ENCODE measurements around the gene TNFRSF8.

TNFRSF8 gene

DNA sequence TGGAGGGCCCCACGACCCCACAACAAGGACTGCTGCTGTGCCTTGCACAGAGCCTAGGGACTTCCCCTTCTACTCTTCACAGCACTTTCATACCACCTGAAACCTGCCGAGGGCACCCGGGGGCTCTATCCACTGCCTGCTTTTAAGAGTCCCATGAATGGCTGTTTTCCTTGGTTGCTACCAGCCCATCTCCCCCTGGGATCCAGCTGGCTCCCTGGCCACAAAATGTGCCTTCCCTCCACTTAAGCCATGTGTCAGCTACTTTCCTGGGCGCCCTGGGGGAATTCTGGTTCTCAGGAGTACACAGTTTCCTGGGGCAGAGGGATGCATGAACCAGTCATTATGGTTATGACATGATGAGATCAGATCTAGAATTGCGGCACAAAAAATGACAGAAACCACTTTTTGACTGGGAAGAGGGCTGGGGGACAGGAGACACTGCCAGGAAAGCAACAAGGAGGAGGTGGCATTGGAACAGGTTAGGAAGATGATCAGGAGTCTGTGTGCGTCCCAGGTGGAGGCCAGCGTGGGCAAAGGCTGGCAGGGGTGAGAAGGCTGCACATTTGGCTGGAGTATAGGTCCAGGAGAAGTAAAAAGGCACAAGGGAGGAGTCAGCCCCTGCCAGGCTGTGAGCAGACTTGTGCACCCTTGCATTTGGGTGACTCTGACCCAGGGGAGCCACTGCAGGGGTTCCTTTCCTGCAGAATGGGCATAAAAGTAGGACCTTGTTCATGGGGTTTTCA lies 3.2 kb upstream of the TNFRSF8 start:
- DNase-seq (ENCODE audit: low read depth in 3 of 3), result no peak

- no peak for DNase-seq (ENCODE audit: low read depth in 3 of 3)
Measured at GRCh38 chr1:12060500-12060899, 2.6 kb upstream of the TNFRSF8 start.

- no peak for DNase-seq (ENCODE audit: low read depth in 3 of 3)
Measured at GRCh38 chr1:12064073-12064969, 1.2 kb downstream of the TNFRSF8 start.

- DNase-seq (ENCODE audit: low read depth in 3 of 3), result no peak
Measured at GRCh38 chr1:12065872-12066271, 2.8 kb downstream of the TNFRSF8 start.

- DNase-seq (ENCODE audit: low read depth in 3 of 3), result peak in 2 of 3 experiments; percentile 40 to 59
Measured at GRCh38 chr1:12067900-12068821, 5.1 kb downstream of the TNFRSF8 start.

DNA sequence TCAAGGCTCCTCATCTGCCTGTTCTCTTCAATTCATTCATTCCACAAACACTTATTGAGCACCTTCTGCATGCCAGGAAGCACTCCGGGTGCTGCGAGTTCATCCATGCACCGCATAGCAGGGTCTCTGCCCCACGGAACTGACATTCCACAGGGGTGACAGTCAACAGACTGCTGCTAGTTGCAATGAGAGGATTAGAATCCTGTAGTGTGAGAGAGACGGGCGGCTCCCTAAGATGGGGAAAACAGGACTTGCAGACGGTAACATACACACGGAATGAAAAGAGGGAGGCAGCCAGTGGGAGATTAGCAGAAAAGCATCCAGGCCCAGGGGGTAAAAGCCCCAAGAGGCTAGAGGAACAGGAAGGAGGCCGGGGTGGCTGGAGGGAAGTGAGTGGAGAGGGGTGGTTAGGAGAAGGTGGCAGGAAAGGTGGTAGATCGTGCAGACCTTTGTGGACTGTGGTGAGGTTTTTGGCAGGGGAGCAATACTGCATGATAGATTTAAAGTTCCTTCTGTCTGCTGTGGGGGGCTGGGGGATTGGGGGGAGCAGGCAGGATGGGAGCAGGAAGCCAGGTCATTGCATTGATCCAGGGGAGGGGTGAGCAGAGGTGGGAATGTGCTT lies 6.6 kb downstream of the TNFRSF8 start:
- no peak for DNase-seq (ENCODE audit: low read depth in 3 of 3)

DNA sequence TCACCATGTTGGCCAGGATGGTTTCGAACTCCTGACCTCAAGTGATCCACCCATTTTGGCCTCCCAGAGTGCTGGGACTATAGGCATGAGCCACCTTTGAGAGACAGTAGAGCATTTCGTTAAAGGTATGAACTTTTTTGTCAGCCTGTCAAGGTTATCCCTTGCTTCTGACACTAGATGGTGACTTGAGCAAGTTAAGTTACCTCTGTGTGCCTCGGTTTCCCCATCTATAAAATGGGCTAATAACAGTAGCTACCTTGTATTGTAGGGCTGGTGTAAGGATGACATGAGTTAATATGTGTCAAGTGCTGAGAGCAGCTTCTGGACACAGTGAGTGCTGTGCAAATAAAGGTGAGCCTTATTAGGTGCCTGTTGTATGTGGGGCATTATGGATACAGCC lies 8.8 kb downstream of the TNFRSF8 start:
- DNase-seq (ENCODE audit: low read depth in 3 of 3), result no peak

- DNase-seq (ENCODE audit: low read depth in 3 of 3), result no peak
Measured at GRCh38 chr1:12072741-12073140, 9.6 kb downstream of the TNFRSF8 start.

GRCh38 chr1:12073796-12074195 lies 10.7 kb downstream of the TNFRSF8 start:
- no peak for DNase-seq (ENCODE audit: low read depth in 3 of 3)

DNA sequence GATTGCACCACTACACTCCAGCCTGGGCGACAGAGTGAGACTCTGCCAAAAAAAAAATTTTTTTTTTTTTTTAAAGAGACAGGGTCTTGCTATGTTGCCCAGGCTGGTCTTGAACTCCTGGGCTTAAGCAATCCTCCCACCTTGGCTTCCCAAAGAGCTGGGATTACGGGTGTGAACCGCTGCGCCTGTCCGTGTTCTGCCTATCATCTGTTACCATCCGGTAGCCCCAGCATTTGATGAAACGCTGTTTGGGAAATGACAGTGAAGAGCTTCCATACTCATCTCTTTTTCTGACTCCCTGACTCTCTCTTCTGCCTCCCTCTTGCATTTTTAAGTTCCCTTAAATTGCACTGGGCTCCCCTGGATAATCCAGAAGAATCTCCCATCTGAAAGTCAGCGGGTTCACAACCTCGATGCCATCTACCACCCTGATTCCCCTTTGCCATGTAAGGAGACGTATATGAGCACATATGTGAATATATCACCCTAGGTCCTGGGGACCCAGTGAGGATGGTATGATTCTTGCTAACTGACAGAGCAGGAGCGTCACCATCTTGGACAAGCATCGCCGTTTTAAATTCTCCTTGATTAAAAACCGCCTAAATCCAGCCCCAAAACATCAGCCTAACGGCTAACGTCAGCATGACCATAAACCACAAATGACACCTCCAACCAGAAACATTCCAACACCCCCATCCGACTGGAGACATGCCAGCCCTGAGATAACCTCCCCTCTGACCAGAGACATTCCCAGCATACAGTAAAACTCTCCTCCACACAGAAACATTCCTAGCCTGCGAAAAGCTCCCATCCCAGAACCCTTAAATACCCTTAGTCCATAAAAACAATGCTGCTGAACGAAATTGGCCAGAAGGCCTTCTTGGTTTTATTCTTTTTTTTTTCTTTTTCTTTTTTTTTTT lies 12.4 kb downstream of the TNFRSF8 start:
- DNase-seq (ENCODE audit: low read depth in 3 of 3), result no peak

DNA sequence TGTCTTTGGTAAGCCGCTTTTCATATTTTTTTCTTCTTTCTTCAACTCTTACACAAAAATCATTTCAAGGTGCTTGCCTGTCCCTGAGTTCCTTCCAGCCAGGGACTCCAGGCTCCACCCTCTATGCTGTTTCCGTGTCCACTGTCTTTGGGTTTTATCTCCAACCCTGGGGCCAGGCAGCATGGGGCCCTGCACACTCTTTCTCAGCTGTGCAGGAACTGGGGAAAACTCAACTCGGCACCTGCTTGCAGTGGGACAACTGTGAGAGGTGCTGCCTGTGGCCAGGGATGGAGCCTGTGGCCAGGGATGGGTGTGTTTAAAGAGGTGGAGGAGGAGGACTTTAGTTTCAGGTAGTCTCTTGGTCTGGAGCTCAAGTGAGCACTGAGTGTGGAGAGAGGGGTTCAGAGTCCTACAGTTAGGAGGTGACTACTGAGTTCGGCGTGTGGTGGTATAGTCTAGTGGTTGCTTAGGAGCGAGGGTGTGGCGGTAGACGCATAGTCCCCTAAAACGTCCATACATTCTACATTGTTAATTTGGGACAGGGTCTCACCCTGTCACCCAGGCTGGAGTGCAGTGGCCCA lies 13.4 kb downstream of the TNFRSF8 start:
- DNase-seq (ENCODE audit: low read depth in 3 of 3), result no peak

GRCh38 chr1:12078575-12078937 lies 15.5 kb downstream of the TNFRSF8 start:
- no peak for DNase-seq (ENCODE audit: low read depth in 3 of 3)

DNA sequence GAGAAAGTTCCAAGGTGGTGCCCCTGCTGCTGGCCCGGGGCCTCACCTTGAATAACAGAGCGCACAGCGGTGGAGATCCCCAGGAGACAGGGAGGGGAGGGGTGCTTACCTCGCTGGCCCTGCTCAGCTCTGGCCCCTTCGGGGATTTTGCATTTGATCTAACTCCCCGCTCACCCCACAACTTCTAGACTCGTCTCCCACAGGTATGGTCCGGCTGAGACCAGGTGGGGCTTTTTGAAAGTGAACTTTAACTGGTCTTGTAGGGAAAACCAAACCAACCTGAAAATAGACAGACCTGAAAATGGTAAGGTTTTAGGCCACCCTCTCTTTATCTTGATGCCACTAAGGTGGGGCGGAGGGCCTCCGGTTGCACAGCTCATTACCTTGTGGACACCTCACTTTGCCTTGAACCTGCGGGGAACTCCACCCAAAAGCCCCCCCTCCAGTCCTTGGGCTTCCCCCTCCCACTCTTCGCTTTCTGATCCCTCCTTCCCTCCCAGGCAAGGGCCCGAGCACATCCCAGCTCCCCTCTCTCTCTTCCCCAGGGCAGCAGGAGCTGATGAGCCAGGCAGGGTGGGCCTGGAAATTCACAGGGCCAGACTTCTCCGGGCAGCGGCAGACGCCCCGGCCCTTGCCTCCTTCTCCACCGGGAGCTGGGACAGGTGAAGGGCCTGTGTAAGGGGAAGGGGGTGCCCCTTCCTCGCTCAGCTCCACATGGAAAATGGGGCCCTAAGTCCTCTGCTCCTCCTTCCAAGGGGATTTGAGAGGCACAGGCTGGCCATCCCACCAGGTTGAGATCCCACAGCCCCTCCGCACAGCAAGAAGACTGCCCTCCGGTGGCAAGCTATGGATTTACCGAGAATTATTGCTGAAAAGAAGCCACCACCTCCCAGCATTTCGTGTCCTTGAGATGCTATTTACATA lies 16.1 kb downstream of the TNFRSF8 start:
- DNase-seq (ENCODE audit: low read depth in 3 of 3), result peak in 2 of 3 experiments; percentile 33 to 49

DNA sequence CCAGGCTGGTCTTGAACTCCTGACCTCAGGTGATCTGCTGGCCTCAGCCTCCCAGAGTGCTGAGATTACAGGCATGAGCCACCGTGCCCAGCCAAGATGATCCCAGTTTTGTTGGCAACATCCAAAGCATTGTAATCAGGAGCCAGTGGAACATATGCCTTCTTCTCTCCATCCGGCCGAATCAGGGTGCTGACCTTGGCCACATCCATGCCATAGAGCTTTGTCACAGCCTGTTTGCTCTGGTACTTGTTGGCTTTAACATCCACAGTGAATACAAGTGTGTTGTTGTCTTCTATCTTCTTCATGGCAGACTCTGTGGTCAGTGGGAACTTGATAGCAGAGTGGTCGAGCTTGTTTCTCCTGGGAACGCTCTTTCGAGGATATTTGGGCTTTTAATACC lies 17.1 kb downstream of the TNFRSF8 start:
- DNase-seq (ENCODE audit: low read depth in 3 of 3), result no peak

DNA sequence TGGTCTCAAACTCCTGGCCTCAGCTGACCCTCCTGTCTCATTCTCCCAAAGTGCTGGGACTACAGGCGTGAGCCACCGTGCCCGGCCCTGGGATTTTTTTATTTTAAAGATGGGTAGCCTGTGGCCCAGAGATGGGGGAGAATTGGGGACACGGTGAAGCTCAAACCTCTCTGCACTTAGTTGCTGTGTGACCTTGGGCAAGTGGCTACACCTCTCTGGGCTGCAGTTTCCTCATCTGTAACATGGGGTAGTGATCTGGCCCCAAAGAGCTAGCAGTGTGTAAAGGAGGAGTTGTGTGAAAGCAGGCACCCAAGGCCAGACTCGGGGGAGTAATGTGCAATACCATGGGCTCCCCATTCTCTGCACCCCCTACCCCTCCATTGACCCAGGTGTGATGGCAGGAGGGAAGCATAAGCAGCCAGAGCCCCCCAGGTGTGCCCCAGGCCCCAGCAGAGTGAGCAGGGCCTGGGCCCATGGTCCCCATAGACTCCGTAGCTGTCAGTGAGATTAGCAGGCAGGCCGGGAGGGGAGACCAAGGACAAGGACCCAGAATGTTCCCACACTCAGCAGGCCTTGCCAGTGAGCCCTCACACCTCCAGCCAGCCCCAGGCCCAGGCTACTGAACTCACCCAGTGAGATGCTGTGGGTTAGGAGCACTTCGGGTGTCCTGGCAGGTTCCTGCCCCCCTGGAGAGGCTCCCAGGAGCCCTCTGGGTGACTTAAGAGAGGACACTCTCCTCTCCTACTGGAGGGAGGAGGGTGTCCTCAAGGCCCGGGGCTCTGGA lies 17.9 kb downstream of the TNFRSF8 start:
- no peak for DNase-seq (ENCODE audit: low read depth in 3 of 3)

- no peak for DNase-seq (ENCODE audit: low read depth in 3 of 3)
Measured at GRCh38 chr1:12081648-12082396, 18.7 kb downstream of the TNFRSF8 start.

DNA sequence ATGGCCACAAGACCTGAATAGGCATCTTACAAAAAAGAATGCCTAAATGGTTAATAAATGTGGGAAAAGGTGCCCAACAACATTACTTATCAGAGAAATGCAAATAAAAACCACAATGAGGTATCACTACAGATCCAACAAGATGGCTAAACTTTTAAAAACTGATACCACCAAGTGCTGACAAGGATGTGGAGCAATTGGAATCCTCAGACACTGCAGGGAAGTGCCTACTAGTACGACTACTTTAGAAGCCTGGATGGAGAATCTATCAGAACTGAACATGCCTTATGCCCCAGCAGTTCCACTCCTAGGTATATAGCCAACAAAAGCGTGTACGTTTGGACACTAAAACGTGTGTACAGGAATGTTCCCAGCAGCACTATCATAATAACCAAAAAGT lies 19.9 kb downstream of the TNFRSF8 start:
- no peak for DNase-seq (ENCODE audit: low read depth in 3 of 3)
